Keratinocyte (primary cell): ENCODE results near the gene CASR. TPM values are rescaled to one million over a fixed set of nuclear protein-coding genes. Genes with fewer than 3 reads are reported as not detected.

ENCODE experiments used
- DNase-seq: peaks from one replicate; pipeline ENCODE4 v3.0.0-alpha.2; 2011; ENCODE audit warnings: low read depth, missing footprints, low spot score
- FAIRE-seq: peaks from 2 replicates; lab custom pipeline; 2011; peaks lifted over from hg19 to GRCh38; lab: Jason Lieb, UNC
- H2AFZ ChIP-seq: 2 replicates; pipeline ENCODE4 v1.6.0; 2012; ENCODE audit warnings: low read length, control low read depth, inconsistent platforms; ENCODE audit not compliant: control insufficient read depth
- H3K27ac ChIP-seq: 2 replicates; pipeline ENCODE4 v1.5.1; 2011; ENCODE audit warnings: low read length; ENCODE audit not compliant: control insufficient read depth, insufficient read depth
- H3K27me3 ChIP-seq: 3 replicates; pipeline ENCODE4 v1.6.0; 2011; ENCODE audit warnings: low read length; ENCODE audit not compliant: control insufficient read depth, insufficient read depth; ENCODE audit errors: extremely low read depth
- H3K36me3 ChIP-seq, 2 experiments: 2 replicates in 1 of 2; 3 replicates in 1 of 2; pipeline ENCODE4 v1.5.1; 2011; ENCODE audit warnings: low read length in 2 of 2, mild to moderate bottlenecking in 1 of 2; ENCODE audit not compliant: control insufficient read depth in 2 of 2, insufficient read depth in 2 of 2; ENCODE audit errors: extremely low read depth in 1 of 2
- H3K4me1 ChIP-seq: 3 replicates; pipeline ENCODE4 v1.5.1; 2011; ENCODE audit warnings: low read length; ENCODE audit not compliant: control insufficient read depth, insufficient read depth; ENCODE audit errors: extremely low read depth
- H3K4me2 ChIP-seq: 3 replicates; pipeline ENCODE4 v1.6.0; 2011; ENCODE audit warnings: low read depth, low read length; ENCODE audit not compliant: control insufficient read depth, insufficient read depth; ENCODE audit errors: extremely low read depth
- H3K4me3 ChIP-seq, 3 experiments: fragments of 200-600 bp in 1 of 3; sonication (generic) in 1 of 3; 2 replicates in 2 of 3; 3 replicates in 1 of 3; pipeline ENCODE4 v1.5.1; 2011 to 2016; ENCODE audit warnings: low read length in 3 of 3, mild to moderate bottlenecking in 3 of 3, control low read depth in 2 of 3, inconsistent platforms in 1 of 3, low read depth in 1 of 3, mixed read lengths in 1 of 3, mixed run types in 1 of 3, moderate library complexity in 1 of 3; ENCODE audit not compliant: control insufficient read depth in 2 of 3, insufficient read depth in 2 of 3; ENCODE audit errors: extremely low read depth in 1 of 3
- H3K79me2 ChIP-seq: 2 replicates; pipeline ENCODE4 v1.6.0; 2012; ENCODE audit warnings: low read length; ENCODE audit not compliant: control insufficient read depth, insufficient read depth
- H3K9ac ChIP-seq: 3 replicates; pipeline ENCODE4 v1.6.0; 2011; ENCODE audit warnings: low read length; ENCODE audit not compliant: control insufficient read depth, insufficient read depth; ENCODE audit errors: extremely low read depth
- H3K9me1 ChIP-seq: 3 replicates; pipeline ENCODE4 v1.6.0; 2011; ENCODE audit warnings: low read length; ENCODE audit not compliant: control insufficient read depth, insufficient read depth; ENCODE audit errors: extremely low read depth
- H3K9me3 ChIP-seq: 2 replicates; pipeline ENCODE4 v1.5.1; 2012; ENCODE audit warnings: low read depth, low read length; ENCODE audit not compliant: control insufficient read depth
- H4K20me1 ChIP-seq: 3 replicates; pipeline ENCODE4 v1.6.0; 2011; ENCODE audit warnings: low read length; ENCODE audit not compliant: control insufficient read depth, insufficient read depth; ENCODE audit errors: extremely low read depth
- CTCF ChIP-seq, 3 experiments: IDR thresholded peaks in 1 of 3; conservative IDR thresholded peaks in 1 of 3; optimal IDR thresholded peaks in 1 of 3; 2 replicates in 2 of 3; 3 replicates in 1 of 3; pipeline versions ENCODE3 to v1.5.1; 2011; ENCODE audit warnings: low read length in 3 of 3, mild to moderate bottlenecking in 3 of 3, moderate library complexity in 2 of 3, control low read depth in 1 of 3, inconsistent platforms in 1 of 3; ENCODE audit not compliant: insufficient read depth in 2 of 3; ENCODE audit errors: extremely low read depth in 1 of 3
- EZH2 ChIP-seq: IDR thresholded peaks from one replicate; pipeline ENCODE4 v1.6.1; 2012; ENCODE audit warnings: inconsistent platforms, mild to moderate bottlenecking, low read length, moderate library complexity
- dilution Hi-C: fragments of 300-500 bp; cut with MboI; formaldehyde crosslinking; loops from one replicate; pipeline ENCODE4 v1.7.0; 2020; ENCODE audit warnings: low sequenced_read_pairs; ENCODE audit not compliant: extremely low pct_ligation_motif_present
- polyA plus RNA-seq, 5 experiments: library from polyadenylated mRNA; depleted of rRNA in 3 of 5; stranded (reverse) in 3 of 5; stranded (forward) in 1 of 5; unstranded in 1 of 5; fragments of >200 nt; gene quantifications; 1 replicate in 1 of 5; 2 replicates in 3 of 5; 3 replicates in 1 of 5; pipeline versions ENCODE4 v1.2.1 to v1.2.3, GENCODE V29; 2011 to 2012; ENCODE audit warnings: missing spikeins in 2 of 5, low read depth in 1 of 5, low replicate concordance in 1 of 5

CASR gene
- polyA plus RNA-seq, 1 donor (not counting 4 experiments of a cell fraction or from before 2014, with no cell fraction given): not detected

GRCh38 chr3:122234117-122234516 is 50.6 kb downstream of the CASR start:
- Histone ChIP-seq H3K79me2 (no peaks in the 10 kb centered on the region), H3K9me3 (no peaks in the 10 kb centered on the region), H3K9ac (no peak overlapping the region), H2AFZ (no peak overlapping the region), H3K9me1 (no peaks in the 10 kb centered on the region), H4K20me1 (no peaks in the 10 kb centered on the region), H3K27me3 (peaks cover 8% of the 10 kb centered on the region), H3K36me3 (no peaks in the 10 kb centered on the region), H3K4me1 (no peaks in the 10 kb centered on the region), H3K4me2 (no peak overlapping the region), H3K27ac (no peak overlapping the region), H3K4me3 (no peak overlapping the region)
- no peak for DNase-seq
- no peak for FAIRE-seq
- dilution Hi-C loops: no loop called here
- TF ChIP-seq CTCF (optimal IDR thresholded peaks at IDR 0.05 in 1 of 3, IDR thresholded peaks at IDR 0.05 in 1 of 3, conservative IDR thresholded peaks at IDR 0.05 in 1 of 3; ENCODE audit: extremely low read depth in 1 of 3, insufficient read depth in 2 of 3, low read length in 3 of 3): no peak
- no peak for TF ChIP-seq EZH2

GRCh38 chr3:122235147-122235546 is 51.7 kb downstream of the CASR start:
- peaks cover 8% of the 10 kb centered on the region for H3K27me3 ChIP-seq
- no peaks in the 10 kb centered on the region for H3K36me3 ChIP-seq
- no peaks in the 10 kb centered on the region for H3K4me1 ChIP-seq
- no peaks in the 10 kb centered on the region for H3K9me3 ChIP-seq
- DNase-seq: no peak
- no peak for FAIRE-seq
- H3K9me1 ChIP-seq: no peaks in the 10 kb centered on the region
- no peak overlapping the region for H2AFZ ChIP-seq
- H4K20me1 ChIP-seq: no peaks in the 10 kb centered on the region
- no peak overlapping the region for H3K9ac ChIP-seq
- H3K4me3 ChIP-seq: no peak overlapping the region
- H3K4me2 ChIP-seq: no peak overlapping the region
- H3K27ac ChIP-seq: no peak overlapping the region
- dilution Hi-C loops: no loop called here
- TF ChIP-seq CTCF (optimal IDR thresholded peaks at IDR 0.05 in 1 of 3, IDR thresholded peaks at IDR 0.05 in 1 of 3, conservative IDR thresholded peaks at IDR 0.05 in 1 of 3; ENCODE audit: extremely low read depth in 1 of 3, insufficient read depth in 2 of 3, low read length in 3 of 3): no peak
- TF ChIP-seq EZH2: no peak
- no peaks in the 10 kb centered on the region for H3K79me2 ChIP-seq
